NOMO-1 (cell line): ENCODE measurements around the gene PDZRN4.
A peak's percentile ranks its signal among the peaks of the same experiment; 100 is the strongest.
"Not testable (repeated sequence)": the region's sequence is repeated elsewhere in the genome, so short reads cannot be mapped to it uniquely, and the experiment has no call there.

Experiments
- DNase-seq, 2 experiments: peaks; one replicate each; lab custom pipeline; 2025; ENCODE audit not compliant: unreplicated experiment in 2 of 2; lab: John Stamatoyannopoulos, UW

Gene PDZRN4

GRCh38 chr12:41537522-41537921 is 349.4 kb downstream of the PDZRN4 start:
- DNase-seq, result no peak

- DNase-seq, result no peak
These were observed 357.6 kb downstream of the PDZRN4 start for GRCh38 chr12:41545761-41546160.

GRCh38 chr12:41547071-41547470 is 359.0 kb downstream of the PDZRN4 start:
- DNase-seq, result not testable (repeated sequence)

- no peak for DNase-seq
These were observed 360.8 kb downstream of the PDZRN4 start for GRCh38 chr12:41548926-41549325.

- DNase-seq, result no peak
These were observed 364.5 kb downstream of the PDZRN4 start for GRCh38 chr12:41552588-41552987.

- no peak for DNase-seq
These were observed 368.1 kb downstream of the PDZRN4 start for GRCh38 chr12:41556176-41556575.

- no peak for DNase-seq
These were observed 369.2 kb downstream of the PDZRN4 start for GRCh38 chr12:41557344-41557743.

- DNase-seq, result no peak
These were observed 370.6 kb downstream of the PDZRN4 start for GRCh38 chr12:41558671-41559070.

- no peak for DNase-seq
These were observed 374.9 kb downstream of the PDZRN4 start for GRCh38 chr12:41563051-41563450.

GRCh38 chr12:41564816-41565215 is 376.7 kb downstream of the PDZRN4 start:
- no peak for DNase-seq

GRCh38 chr12:41566703-41567102 is 378.6 kb downstream of the PDZRN4 start:
- no peak for DNase-seq

- no peak for DNase-seq
These were observed 385.3 kb downstream of the PDZRN4 start for GRCh38 chr12:41573445-41573844.

- DNase-seq, result no peak
These were observed 388.8 kb downstream of the PDZRN4 start for GRCh38 chr12:41576925-41577324.

GRCh38 chr12:41577995-41578394 is 389.9 kb downstream of the PDZRN4 start:
- no peak for DNase-seq

- DNase-seq, result no peak
These were observed 397.7 kb downstream of the PDZRN4 start for GRCh38 chr12:41585784-41586183.

GRCh38 chr12:41587574-41587973 is 399.5 kb downstream of the PDZRN4 start:
- no peak for DNase-seq

GRCh38 chr12:41589878-41590277 is 401.8 kb downstream of the PDZRN4 start:
- DNase-seq, result no peak

GRCh38 chr12:41596190-41596589 is 408.1 kb downstream of the PDZRN4 start:
- no peak for DNase-seq

GRCh38 chr12:41604830-41605229 is 416.7 kb downstream of the PDZRN4 start:
- peak; percentile 49 to 92 for DNase-seq

- peak; percentile 81 to 87 for DNase-seq
These were observed 417.6 kb downstream of the PDZRN4 start for GRCh38 chr12:41605545-41606305.

- no peak for DNase-seq
These were observed 418.6 kb downstream of the PDZRN4 start for GRCh38 chr12:41606468-41607445.
